Stimulated activated CD4-positive, alpha-beta T cell treated with anti-CD3 and anti-CD28 coated beads, TNF-alpha, amount 100 ng/mL, for 1 hour (primary cell): ENCODE measurements around the gene COL23A1.
"Not testable (repeated sequence)": the region's sequence is repeated elsewhere in the genome, so short reads cannot be mapped to it uniquely, and the experiment has no call there.

Experiments used
- DNase-seq, 3 donors: peaks; one replicate each; pipeline ENCODE4 v3.0.0-alpha.2; 2020; ENCODE audit warnings: low read depth in 3 of 3, low spot score in 1 of 3

COL23A1 gene

DNA sequence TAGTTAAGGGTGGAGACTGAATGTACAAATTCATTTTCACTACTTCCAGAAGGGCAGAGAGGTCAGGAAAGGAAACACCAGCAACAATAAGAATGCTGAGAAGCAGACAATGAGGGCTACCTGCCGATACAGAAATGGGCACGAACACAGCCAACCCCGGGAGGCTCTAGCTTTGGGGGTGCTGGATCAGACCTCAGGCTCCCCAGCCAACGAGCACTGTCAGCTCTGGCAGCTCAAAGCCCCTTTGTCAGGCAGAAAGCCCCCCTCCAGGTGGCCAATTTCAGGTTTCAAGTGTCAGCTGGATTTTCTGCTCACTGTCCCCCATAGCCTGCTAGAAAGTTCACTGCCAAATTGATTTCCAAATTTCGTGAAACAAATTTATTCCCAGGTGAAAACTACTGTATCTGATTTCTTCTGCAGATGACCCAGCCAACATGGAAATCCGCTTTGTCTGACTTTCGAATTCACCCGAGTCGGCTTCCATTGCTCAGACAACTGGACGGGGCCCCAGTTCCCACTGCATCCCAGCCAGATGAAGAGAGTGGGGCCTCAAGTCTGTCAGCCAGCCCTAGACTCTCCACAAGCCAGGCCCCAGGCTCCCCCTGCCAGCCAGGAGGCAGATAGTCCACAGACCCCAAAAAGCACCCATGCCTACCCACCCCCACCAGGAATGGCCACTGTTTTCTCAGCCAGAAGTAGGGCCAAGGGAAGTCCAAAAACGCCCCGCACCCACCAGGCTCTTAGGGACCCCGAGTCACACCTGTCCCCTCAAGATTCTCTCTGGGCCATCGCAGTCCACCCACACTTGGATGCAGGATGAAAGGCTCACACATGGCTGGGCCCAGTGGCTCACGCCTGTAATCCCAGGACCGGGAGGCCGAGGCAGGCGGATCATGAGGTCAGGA lies 261.1 kb downstream of the COL23A1 start:
- no peak for DNase-seq

DNA sequence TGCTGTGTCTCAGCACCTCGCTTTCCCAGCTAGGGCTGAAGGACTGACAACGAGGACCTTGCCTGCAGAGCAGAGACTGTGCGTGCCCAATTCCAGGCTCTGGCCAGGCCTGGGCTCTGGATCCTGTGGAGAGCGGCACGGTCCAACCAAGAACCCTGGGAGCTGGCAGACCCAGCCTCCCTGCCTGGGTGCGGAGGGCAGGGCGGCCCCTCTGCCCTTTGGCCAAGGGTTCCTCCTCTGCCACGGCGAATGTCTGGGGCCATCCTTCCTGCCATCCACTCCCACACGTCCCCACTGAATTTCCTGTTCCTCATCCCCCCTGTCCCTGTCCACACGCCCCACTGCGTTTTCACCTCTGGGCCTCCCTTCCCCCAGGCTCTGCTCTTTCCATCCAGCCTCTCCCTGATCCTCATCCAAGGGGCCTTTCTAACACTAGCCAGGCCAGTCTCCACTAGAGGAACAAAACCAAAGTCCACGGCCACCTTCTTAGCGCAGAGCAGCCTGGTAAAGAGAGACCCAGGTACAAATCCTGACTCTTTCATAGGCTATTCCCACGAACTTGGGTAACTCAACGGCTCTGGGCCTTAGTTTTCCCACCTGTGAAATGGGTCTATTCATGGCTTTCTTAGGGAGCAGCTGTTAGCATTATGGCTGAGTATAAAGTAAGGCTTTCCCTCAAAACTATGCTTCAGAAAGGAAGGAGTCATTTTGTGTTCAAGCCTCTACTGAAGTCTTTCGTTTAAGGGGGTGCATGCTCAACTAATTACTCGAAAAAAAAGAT lies 262.1 kb downstream of the COL23A1 start:
- no peak for DNase-seq

DNA sequence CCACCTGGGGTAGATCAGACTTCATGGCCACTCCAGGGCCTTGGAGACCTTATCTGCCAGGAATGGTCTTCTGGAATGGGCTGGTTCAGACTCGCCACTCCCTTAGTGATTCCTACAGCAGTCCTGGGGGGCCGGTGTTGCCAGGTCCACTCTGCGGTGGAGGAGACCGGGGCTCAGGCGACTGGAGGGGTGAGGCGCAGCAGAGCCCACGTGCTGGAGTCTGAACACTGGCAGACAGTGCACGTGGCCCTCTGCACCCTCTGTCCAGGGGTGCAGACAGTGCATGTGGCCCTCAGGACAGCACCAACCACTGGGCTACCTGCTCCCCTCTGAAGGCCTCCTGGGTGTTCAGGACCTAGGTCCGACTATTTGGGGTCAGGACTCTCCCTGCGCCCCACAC lies 262.7 kb downstream of the COL23A1 start:
- DNase-seq = no peak

DNA sequence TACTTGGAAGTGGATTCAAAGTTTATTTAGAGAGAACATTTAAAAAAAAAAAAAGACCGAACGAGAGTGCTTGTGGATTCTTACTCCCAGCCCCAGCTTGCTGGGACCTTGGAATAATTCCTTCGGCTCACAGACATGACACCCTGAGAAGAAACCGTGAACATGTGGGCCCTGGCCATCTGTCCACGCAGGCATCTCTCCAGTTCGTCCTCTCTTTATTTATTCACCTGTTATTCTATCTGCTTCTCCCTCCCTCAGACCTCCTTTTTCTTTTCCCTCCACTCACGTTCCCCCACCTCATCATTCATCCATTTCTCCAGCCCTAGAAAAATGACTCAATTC lies 263.8 kb downstream of the COL23A1 start:
- no peak for DNase-seq

DNA sequence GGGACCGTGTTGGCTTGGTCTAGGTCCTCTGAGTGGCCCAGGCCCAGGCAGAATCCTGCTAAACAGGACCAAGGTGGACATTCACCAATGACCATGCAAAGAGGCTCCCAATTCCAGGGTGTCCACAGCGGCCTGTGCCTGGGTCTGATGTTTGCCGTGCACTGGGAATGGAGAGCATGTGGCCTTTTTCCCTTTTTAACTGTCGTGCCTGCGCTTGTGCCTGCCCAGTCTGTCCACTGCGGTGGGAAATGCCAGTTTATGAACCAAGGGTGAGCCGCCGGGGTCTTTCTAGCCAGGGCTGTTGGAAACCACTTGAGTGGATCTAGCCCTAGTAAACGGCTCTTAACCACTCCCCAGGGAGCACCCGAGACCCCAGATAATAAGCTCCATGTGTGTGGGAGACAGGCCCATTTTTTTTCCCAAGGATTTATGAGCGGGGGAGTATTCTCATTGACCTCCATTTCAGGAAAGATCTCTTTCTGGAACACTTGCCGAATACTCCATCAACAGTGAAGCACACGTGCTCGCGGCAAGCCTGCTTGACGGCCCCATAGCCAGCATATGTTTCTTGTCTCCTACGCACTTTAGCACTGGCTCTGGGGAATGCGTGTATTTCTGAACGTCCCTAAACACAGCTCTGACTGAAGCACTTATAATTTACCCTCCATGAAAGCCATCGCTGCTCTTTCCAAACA lies 264.4 kb downstream of the COL23A1 start:
- DNase-seq = no peak

DNA sequence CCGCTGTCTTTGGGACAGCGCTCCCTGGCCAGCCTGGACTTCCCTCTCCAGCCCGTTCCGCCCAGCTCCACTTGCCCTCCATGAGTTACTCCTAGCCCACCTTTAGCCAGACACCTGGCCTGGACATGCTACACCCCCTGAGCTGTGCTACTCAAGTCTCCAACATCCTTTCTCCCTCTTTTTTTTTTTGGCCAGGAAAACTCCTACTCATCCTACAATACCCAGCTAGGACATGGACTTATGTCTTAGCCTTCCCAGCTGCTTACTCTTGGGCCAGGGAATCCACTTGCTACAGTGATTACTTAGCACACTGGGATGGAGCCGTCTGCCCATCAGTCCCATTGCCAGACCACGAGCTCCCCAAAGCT lies 264.9 kb downstream of the COL23A1 start:
- DNase-seq = no peak

DNA sequence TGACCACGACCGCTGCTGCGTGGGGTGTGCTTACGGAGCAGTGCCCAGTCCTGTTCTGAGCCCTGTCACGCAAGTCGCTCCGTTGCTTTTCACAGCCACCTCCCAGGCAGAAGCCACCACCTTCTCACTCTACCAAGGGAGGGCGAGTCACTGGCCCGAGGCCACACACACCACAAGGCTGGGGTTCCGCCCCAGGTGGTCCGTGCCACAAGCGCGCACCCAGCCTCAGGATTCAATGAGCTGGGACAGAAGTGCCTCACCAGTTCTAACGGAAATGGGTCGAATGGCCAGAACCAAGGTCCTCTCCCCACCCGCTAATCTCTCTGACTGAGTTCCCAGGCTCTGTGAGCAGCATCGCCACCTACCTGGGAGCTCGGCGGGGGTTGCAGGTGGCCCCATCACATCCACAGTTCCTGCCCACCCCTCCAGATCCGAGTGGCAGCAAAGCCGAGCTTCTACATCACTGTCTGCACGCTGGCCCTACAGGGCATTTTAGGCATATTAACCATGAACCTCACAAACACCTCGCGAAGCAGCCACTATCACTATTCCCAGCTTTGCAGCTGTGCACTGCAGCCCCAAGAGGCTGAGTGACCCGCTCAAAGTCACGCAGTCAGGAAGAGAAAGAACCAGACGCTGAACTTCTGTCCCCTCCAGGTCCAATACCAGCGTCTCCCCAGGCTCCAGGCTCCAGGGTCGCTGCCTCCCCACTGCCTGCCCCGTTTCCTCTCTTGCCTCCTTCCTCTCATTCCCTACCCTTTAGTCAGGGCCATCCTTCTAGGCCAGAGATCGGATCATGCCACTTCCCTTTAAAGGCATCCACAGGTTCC lies 265.5 kb downstream of the COL23A1 start:
- DNase-seq = no peak

DNA sequence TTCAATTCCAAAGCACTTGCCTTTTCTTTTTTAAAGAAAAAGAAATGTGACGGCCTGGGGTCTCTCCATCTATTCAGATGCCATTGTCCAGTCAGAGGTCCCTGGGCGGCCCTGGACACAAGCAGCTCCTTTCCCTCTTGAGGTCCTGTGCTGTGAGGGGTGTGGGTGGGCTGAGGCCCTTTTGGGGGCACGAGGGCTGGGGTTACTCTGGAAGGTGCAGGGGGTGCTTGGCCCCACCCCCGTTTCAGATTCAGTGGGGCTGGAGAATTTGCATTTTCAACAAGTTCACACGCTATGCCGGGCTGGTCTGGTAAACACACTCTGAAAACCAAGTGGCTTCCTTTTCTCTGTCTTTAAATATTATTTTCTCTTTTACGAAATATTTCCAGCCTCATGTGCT lies 266.2 kb downstream of the COL23A1 start:
- no peak for DNase-seq

DNA sequence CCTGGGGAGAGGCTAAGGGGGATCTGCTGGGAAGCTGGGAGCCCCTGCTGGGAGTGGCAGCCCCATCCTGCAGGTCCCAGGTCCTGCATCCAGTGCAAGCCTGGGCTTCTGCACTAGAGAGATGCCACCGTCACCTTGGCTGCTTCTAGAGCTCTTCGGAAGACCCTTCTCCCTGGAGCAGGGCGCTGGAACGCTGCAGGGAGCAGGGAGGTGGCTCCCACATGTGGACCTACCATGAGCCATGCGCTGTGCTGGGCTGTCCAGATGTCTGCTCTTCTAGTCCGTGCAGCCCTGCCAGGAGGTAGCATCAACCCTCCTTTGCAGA lies 266.7 kb downstream of the COL23A1 start:
- no peak for DNase-seq

DNA sequence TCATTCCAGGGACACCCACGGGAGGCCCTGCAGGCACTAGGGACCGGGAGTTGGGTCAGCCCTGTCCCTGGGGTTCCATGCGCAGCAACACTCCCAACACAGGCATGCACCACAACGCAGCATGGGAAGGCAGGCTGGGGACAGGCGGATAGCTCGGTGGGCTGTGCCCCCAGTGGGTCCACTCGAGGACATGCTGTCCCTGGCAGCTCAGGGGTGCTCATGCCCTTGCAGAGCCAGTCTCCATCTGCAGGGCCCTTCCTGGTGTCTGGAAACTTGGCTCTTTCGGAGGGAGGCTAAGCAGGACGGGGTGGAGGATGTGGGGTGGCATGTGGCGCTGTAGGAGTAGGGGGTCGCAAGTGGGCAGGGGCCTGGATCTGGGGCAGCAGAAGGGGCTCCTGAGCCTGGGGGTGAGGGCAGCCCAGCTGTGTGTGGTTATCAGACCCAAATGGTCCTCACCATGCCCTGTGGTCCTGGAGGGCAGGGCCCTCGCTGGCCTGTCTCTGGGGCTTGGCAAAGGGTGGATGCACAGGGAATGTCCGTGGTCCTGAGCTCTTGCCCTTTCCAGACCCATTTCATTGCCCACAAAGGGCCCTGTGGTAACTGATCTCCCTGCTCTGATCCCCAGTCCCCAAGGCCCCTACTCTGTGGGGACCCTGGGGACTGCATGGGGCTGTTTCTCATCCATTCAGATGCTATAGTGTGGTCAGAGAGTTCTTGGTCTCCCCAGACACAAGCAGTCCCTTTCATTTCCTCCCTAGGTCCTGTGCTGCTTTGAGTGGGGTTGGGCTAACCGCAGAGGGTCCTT lies 267.3 kb downstream of the COL23A1 start:
- DNase-seq = no peak

DNA sequence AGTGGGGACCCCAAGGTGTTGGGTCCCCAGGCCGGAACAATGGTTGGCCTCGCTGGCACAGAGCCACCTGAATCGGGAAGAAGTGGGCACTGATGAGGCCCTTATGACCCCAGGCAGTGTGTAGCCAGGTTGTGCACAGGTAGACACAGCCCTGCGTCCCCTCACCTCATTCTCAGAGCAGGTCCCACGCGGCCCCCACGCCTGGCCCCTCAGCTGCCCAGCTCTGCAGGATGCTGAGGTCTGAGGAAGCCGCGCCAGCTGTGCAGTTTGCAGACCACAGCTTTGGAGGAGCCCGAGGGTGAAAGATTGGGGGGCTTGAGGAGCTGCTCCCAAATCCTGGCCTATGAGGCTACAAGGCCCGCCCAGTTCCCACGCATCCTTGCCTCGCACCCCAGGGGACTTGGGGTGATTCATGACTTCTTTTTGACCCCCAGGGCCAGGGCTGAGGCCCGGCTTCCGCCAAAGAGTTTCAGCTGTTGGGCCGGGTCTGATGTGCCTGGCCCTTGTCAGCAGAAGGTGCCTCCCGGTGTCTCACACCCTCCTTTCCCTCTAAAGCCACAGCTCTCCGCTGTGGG lies 269.8 kb downstream of the COL23A1 start:
- no peak for DNase-seq

DNA sequence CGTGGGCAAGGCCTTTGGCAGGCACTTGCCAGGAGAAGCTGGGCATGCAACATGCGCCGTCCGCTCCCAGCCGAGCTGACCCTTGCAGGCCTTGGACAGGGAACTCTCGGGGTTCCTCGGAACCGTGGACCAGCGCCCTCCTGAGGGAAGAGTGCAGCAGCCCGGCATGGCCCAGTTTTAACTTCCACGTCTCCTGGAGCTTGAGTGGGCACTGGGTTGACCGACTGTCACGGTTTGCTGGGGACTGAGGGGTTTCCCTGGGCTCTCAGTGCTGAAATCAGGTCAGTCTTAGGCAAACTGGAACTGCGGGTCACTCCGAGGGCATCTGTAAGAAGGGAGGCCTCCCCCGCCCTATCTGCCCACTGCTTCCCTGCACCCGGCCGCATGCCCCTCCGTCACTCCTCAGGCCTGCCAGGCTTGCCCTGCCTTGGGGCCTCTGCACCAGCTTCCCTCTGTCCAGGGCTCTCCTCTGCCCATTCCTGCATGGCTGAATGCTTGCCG lies 270.6 kb downstream of the COL23A1 start:
- DNase-seq = no peak

DNA sequence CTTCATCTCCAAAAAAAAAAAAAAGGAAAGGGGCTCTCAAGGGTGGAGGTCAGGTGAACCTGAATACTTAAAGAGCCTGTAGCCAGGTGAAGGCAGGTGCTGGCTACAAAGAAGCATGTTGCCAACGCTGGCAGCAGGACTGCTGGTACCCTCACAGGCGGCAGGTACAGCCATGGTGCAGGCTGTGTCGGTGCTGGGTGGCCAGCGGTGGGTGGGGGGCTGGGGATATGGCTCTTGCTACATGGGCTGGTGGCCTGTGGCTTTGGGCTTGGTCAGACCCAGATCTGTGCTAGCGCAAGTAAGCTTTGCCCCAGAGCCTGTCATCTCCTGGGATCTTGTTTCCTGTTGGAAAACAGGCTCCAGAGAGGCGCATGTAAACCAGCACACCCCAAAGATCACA lies 271.3 kb downstream of the COL23A1 start:
- DNase-seq = no peak

DNA sequence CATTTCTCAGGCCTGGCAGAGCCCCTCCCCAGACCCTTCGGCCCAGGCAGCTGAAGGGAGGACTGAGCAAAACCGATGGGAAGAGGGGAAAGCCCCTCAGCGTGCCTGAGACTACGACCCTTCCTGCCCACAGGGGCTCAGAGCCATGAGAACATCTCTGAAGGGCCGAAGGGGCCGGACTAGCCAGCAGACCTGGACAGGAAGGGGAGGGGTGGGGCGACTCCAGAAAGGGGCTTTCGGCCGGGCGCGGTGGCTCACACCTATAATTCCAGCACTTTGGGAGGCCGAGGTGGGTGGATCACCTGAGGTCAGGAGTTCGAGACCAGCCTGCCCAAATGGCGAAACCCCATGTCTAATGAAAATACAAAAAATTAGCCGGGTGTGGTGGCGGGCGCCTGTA lies 271.8 kb downstream of the COL23A1 start:
- no peak for DNase-seq

DNA sequence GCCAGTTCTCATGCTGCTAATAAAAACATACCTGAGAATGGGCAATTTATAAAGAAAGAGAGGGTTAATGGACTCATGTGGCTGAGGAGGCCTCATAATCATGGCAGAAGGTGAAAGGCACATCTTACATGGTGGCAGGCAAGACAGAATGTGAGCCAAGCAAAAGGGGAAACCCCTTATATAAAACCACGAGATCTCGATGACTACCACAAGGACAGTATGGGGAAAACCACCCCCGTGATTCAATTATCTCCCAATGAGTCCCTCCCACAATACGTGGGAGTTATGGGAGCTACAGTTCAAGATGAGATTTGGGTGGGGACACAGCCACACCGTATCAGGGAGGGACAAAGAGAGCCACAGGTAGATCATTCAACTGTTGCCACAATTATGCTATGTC lies 272.5 kb downstream of the COL23A1 start:
- not testable (repeated sequence) for DNase-seq

DNA sequence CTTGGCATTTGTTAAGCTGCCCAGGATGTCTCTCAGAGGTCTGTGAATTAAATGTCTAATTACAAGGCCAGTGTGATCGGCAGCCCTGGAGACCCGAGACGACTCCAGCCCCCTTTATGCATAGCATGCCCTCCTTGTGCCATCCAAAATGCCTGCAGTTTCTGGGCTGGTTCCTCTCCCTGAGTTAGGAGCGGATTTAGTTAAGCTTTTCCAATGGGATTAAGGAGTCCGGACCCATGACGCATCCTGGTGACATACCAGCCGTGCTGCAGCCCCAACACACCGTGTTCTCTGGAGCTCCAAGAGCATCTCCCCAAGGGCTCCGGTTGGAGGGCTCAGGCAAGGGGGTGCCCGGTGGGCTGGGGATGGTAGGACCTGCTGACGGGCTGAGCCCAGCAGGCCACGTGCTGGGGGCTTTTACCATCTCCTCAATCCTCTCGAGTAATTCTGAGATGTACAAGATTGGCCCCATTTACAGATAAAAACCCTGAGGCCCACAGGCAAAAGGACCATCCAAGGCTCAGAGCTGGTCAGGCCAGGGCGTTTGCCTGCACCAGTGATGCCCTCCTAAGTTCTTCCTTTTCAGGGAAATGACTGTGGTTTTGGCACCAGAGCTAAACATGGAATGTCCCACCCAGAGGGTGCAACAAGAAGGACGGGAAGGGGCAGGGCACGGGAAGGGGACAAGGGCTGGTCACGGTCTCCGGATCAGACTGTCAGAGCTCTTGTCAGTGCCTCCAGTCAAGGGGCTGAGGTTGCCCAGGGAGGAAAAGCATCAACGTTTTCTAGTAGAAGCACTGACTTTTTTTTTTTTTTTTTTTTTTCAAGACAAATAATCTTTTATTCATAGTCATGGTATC lies 275.0 kb downstream of the COL23A1 start:
- DNase-seq = no peak

DNA sequence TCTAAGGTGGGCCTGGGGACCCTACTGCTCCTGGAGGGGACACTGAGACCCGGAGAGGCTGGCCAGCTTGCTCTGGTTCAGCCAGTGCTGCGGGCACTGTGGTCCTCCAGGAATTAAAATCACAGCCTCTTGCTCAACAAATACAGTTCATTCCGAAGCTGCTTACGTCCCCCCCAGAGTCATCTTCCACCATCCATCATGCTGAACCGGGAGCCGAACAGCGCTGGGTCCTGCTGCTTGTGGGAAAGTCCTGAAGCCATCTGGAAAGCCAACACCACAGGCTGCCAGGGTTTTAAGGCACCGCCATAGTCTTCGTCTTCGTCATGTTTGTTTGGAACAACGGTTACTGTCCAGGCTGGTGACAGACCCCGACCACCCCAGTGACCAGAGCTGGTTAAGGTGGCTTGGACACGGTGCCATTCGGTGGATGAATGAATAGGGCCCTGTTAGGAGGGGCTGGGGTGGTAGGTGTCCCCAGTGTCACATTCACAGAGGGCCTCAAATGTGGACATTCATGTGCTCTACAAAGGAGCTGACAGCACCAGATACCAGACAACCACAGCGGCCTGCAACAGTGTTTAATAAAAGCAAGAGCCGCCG lies 276.0 kb downstream of the COL23A1 start:
- no peak for DNase-seq

DNA sequence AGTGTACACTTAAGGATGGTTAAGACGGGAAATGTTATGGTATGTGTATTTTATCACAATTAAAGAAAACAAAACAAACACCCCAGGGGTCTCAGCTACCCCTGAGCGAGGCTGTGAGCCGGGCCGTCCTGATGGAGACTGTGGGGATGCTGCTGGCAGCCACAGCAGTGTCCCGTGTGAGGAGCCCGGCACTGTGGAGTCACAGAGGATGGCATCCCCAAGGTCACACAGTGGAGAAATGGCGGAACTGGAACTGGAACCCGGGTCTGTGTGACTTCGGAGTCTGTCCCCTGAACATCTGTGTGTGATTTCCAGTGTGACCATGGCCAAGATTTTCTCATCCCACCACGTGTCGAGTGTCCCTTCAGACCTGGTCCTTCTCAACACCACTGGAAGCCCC lies 276.9 kb downstream of the COL23A1 start:
- no peak for DNase-seq

DNA sequence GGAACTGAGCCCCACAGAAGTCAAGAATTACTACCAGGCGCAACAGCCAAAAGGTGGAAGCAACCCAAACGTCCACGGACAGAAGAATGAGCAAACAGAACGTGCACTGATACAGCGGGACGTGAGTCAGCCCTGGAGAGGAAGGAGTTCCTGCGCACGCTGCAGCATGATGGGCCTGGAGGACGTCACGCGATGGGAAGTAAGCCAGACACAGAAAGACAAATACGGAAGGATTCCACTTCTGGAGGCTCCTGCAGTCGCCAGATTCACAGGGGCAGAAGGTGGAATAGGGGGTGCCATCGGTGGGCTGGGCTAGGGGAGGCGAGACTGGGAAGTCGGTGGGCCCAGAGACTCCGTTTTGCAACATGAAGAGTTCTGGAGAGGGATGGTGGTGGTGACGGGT lies 277.3 kb downstream of the COL23A1 start:
- DNase-seq = no peak
